ENCODE measurements around the gene CDC34. TPM values are rescaled to one million over a fixed set of nuclear protein-coding genes. Genes with fewer than 3 reads are reported as not detected.

Gene CDC34
- total RNA-seq, 1 donor from 2014 or later: 124 TPM

DNA sequence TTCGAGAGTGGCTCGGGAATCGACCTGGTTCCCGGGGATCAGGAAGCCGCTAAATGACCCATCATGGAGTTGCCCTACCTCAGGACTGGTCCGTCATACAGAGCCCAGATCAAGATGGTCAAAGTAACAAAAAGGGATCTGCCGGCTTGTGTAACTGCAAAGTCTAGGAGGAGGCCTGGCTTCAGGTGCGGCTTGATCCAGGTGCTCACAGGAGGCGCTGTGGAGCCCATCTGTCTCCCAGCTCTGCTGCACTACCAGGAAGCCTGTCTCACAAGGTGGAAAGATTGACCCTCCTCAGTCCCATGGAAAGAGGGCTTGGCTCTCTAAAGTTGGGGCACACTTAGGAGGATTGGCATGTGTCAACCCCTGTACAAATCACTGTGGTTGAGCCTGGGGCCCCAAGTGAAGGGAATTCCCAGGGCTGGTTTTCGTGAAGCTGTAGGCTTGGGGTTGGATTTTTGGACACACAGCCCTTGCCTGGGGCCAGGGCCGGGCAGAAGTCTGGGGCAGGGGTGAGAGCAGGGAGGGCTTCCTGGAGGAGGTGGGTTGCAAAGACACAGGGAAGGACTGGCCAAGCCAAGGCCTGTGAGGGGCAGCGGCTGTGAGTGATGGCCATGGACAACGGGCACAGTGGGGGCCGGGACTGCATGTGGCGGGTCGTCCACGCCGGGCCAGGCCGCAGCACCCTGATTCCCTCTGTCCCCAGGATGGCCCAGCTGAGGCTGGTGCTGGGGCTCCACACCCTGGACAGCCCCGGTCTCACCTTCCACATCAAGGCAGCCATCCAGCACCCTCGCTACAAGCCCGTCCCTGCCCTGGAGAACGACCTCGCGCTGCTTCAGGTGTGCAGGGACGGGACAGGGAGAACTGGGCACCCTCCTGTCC lies 16.5 kb downstream of the CDC34 start:
- H3K27me3 ChIP-seq: no peaks in the 10 kb centered on the region
- H3K4me3 ChIP-seq: no peak overlapping the region
- H3K27ac ChIP-seq: no peak overlapping the region
- no peaks in the 10 kb centered on the region for H3K4me1 ChIP-seq
- DNase-seq (ENCODE audit: low spot score in 2 of 2): no peak
- no peaks in the 10 kb centered on the region for H3K36me3 ChIP-seq
- no peaks in the 10 kb centered on the region for H3K9me3 ChIP-seq
- intact Hi-C loops (cut with DNase I): no loop called here
- TF ChIP-seq, protein P1, sequence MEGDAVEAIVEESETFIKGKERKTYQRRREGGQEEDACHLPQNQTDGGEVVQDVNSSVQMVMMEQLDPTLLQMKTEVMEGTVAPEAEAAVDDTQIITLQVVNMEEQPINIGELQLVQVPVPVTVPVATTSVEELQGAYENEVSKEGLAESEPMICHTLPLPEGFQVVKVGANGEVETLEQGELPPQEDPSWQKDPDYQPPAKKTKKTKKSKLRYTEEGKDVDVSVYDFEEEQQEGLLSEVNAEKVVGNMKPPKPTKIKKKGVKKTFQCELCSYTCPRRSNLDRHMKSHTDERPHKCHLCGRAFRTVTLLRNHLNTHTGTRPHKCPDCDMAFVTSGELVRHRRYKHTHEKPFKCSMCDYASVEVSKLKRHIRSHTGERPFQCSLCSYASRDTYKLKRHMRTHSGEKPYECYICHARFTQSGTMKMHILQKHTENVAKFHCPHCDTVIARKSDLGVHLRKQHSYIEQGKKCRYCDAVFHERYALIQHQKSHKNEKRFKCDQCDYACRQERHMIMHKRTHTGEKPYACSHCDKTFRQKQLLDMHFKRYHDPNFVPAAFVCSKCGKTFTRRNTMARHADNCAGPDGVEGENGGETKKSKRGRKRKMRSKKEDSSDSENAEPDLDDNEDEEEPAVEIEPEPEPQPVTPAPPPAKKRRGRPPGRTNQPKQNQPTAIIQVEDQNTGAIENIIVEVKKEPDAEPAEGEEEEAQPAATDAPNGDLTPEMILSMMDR (IDR thresholded peaks at IDR 0.05): no peak

DNA sequence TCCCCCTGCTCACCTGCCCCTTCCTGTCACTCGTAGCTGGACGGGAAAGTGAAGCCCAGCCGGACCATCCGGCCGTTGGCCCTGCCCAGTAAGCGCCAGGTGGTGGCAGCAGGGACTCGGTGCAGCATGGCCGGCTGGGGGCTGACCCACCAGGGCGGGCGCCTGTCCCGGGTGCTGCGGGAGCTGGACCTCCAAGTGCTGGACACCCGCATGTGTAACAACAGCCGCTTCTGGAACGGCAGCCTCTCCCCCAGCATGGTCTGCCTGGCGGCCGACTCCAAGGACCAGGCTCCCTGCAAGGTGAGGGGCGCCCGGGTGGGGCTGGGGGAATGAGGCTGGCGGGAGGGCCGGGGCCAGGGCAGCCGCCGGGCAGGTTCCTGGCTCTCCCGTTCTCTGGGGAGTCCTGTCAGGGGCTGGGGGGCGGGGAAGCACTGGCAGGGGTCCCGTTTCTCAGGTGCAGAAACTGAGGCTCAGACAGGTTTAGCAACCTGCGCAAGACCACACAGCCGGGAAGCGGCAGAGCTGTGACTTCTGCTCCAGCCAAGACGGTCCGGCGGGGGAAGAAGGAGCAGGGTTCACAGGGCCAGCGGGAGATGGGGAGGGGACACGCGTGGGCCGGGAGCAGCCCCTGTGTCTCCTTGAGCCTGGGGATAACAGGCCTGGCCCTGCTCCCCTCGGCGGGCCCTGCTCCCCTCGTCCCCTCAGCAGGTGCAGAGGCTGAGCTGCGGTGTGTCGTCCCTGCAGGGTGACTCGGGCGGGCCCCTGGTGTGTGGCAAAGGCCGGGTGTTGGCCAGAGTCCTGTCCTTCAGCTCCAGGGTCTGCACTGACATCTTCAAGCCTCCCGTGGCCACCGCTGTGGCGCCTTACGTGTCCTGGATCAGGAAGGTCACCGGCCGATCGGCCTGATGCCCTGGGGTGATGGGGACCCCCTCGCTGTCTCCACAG lies 17.6 kb downstream of the CDC34 start:
- no peak for DNase-seq (ENCODE audit: low spot score in 2 of 2)

GRCh38 chr19:554817-555216 lies 23.3 kb downstream of the CDC34 start:
- H3K4me3 ChIP-seq: no peak overlapping the region
- TF ChIP-seq, protein P1 (IDR thresholded peaks at IDR 0.05): no peak
- DNase-seq (ENCODE audit: low spot score in 2 of 2): no peak

More for the DNA sequence above, 17.6 kb downstream of the CDC34 start:
- intact Hi-C loops (cut with DNase I): no loop called here
- Histone ChIP-seq H3K4me3 (no peak overlapping the region), H3K4me1 (no peaks in the 10 kb centered on the region), H3K36me3 (no peaks in the 10 kb centered on the region), H3K27ac (no peak overlapping the region), H3K9me3 (no peaks in the 10 kb centered on the region), H3K27me3 (no peaks in the 10 kb centered on the region)
- TF ChIP-seq, protein P1 (IDR thresholded peaks at IDR 0.05): no peak

DNA sequence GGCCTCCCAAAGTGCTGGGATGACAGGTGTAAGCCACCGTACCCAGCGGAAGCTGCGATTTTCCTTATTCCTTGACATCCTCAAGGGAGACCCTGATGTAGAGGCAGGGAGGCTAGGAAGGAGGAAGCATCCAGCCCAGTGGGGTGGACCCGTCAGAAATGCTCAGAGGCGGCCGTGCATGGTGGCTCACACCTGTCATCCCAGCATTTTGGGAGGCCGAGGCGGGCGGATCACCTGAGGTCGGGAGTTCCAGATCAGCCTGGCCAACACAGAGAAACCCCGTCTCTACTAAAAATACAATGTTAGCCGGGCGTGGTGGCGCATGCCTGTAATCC lies 23.9 kb downstream of the CDC34 start:
- intact Hi-C loops (cut with DNase I): no loop called here
- H3K36me3 ChIP-seq: no peaks in the 10 kb centered on the region
- no peak overlapping the region for H3K4me3 ChIP-seq
- no peak overlapping the region for H3K27ac ChIP-seq
- H3K4me1 ChIP-seq: no peaks in the 10 kb centered on the region
- no peaks in the 10 kb centered on the region for H3K9me3 ChIP-seq
- TF ChIP-seq, protein P1 (IDR thresholded peaks at IDR 0.05): no peak
- DNase-seq (ENCODE audit: low spot score in 2 of 2): no peak
- peaks cover 5% of the 10 kb centered on the region for H3K27me3 ChIP-seq

More at GRCh38 chr19:554817-555216, 23.3 kb downstream of the CDC34 start:
- no peak overlapping the region for H3K27ac ChIP-seq
- no peaks in the 10 kb centered on the region for H3K36me3 ChIP-seq
- H3K27me3 ChIP-seq: peaks cover 5% of the 10 kb centered on the region
- no peaks in the 10 kb centered on the region for H3K9me3 ChIP-seq
- intact Hi-C loops (cut with DNase I): no loop called here
- no peaks in the 10 kb centered on the region for H3K4me1 ChIP-seq

- H3K27ac ChIP-seq: no peak overlapping the region
- no peaks in the 10 kb centered on the region for H3K36me3 ChIP-seq
- H3K27me3 ChIP-seq: peaks cover 5% of the 10 kb centered on the region
- H3K9me3 ChIP-seq: no peaks in the 10 kb centered on the region
- TF ChIP-seq, protein P1 (IDR thresholded peaks at IDR 0.05): no peak
- H3K4me1 ChIP-seq: no peaks in the 10 kb centered on the region
- no peak overlapping the region for H3K4me3 ChIP-seq
- no peak for DNase-seq (ENCODE audit: low spot score in 2 of 2)
- intact Hi-C loops (cut with DNase I): no loop called here
These were observed 25.2 kb downstream of the CDC34 start for GRCh38 chr19:556611-557382.

All from ascending aorta (tissue), 2 donors.